ENCODE data around the gene CCNO. TPM values are rescaled to one million over a fixed set of nuclear protein-coding genes. Genes with fewer than 3 reads are reported as not detected.
A peak's percentile ranks its signal among the peaks of the same experiment; 100 is the strongest.

The CCNO gene
- total and polyA plus RNA-seq, 9 donors = 0.04 to 0.79 (median 0.28) TPM

GRCh38 chr5:55232271-55232984 is 980 bp downstream of the CCNO start:
- Histone ChIP-seq H3K4me3 (ENCODE audit: low read length) (peak overlapping the region; percentile 52), H3K4me1 (ENCODE audit: control insufficient read depth, insufficient read depth, low read length) (peaks cover 50% of the 10 kb centered on the region), H3K27ac (ENCODE audit: low read length) (no peak overlapping the region), H3K27me3 (ENCODE audit: control insufficient read depth, insufficient read depth, low read length) (peaks cover 85% of the 10 kb centered on the region), H3K9me3 (replicated peaks; ENCODE audit: control insufficient read depth, low read depth, low read length) (no peaks in the 10 kb centered on the region), H3K36me3 (ENCODE audit: control insufficient read depth, insufficient read depth, low read length) (no peaks in the 10 kb centered on the region)
- DNase-seq = peak; percentile 27
- WGBS (ENCODE audit: insufficient coverage) = under 1% methylated on average over 37 of the region's 45 CpGs

GRCh38 chr5:55231919-55232270 is 1.5 kb downstream of the CCNO start:
- H3K27ac ChIP-seq (ENCODE audit: low read length) = no peak overlapping the region
- WGBS (ENCODE audit: insufficient coverage) = 1% methylated on average over 6 of the region's 11 CpGs
- H3K4me1 ChIP-seq (ENCODE audit: control insufficient read depth, insufficient read depth, low read length) = peaks cover 53% of the 10 kb centered on the region
- H3K36me3 ChIP-seq (ENCODE audit: control insufficient read depth, insufficient read depth, low read length) = no peaks in the 10 kb centered on the region
- H3K9me3 ChIP-seq (replicated peaks; ENCODE audit: control insufficient read depth, low read depth, low read length) = no peaks in the 10 kb centered on the region
- H3K4me3 ChIP-seq (ENCODE audit: low read length) = no peak overlapping the region
- H3K27me3 ChIP-seq (ENCODE audit: control insufficient read depth, insufficient read depth, low read length) = peaks cover 87% of the 10 kb centered on the region
- peak; percentile 22 for DNase-seq

GRCh38 chr5:55231029-55231918 is 2.1 kb downstream of the CCNO start:
- DNase-seq = peak; percentile 23
- Histone ChIP-seq H3K36me3 (ENCODE audit: control insufficient read depth, insufficient read depth, low read length) (no peaks in the 10 kb centered on the region), H3K9me3 (replicated peaks; ENCODE audit: control insufficient read depth, low read depth, low read length) (no peaks in the 10 kb centered on the region), H3K27me3 (ENCODE audit: control insufficient read depth, insufficient read depth, low read length) (peaks cover 88% of the 10 kb centered on the region), H3K4me3 (ENCODE audit: low read length) (peak overlapping the region; percentile 15), H3K4me1 (ENCODE audit: control insufficient read depth, insufficient read depth, low read length) (peaks cover 53% of the 10 kb centered on the region), H3K27ac (ENCODE audit: low read length) (no peak overlapping the region)
- 1% methylated on average over 44 of the region's 48 CpGs for WGBS (ENCODE audit: insufficient coverage)

- Histone ChIP-seq H3K36me3 (ENCODE audit: control insufficient read depth, insufficient read depth, low read length) (no peaks in the 10 kb centered on the region), H3K4me3 (ENCODE audit: low read length) (no peak overlapping the region), H3K9me3 (replicated peaks; ENCODE audit: control insufficient read depth, low read depth, low read length) (no peaks in the 10 kb centered on the region), H3K27me3 (ENCODE audit: control insufficient read depth, insufficient read depth, low read length) (peaks cover 99% of the 10 kb centered on the region), H3K27ac (ENCODE audit: low read length) (no peak overlapping the region), H3K4me1 (ENCODE audit: control insufficient read depth, insufficient read depth, low read length) (peaks cover 56% of the 10 kb centered on the region)
- DNase-seq = no peak
- WGBS (ENCODE audit: insufficient coverage) = 31% methylated on average over 7 of the region's 8 CpGs
These were observed 3.2 kb downstream of the CCNO start for GRCh38 chr5:55230086-55230629.

- WGBS (ENCODE audit: insufficient coverage) = 5% methylated on average over 24 of the region's 30 CpGs
- H3K9me3 ChIP-seq (replicated peaks; ENCODE audit: control insufficient read depth, low read depth, low read length) = no peaks in the 10 kb centered on the region
- no peak overlapping the region for H3K27ac ChIP-seq (ENCODE audit: low read length)
- no peaks in the 10 kb centered on the region for H3K36me3 ChIP-seq (ENCODE audit: control insufficient read depth, insufficient read depth, low read length)
- H3K27me3 ChIP-seq (ENCODE audit: control insufficient read depth, insufficient read depth, low read length) = peaks cover 100% of the 10 kb centered on the region
- peaks cover 45% of the 10 kb centered on the region for H3K4me1 ChIP-seq (ENCODE audit: control insufficient read depth, insufficient read depth, low read length)
- H3K4me3 ChIP-seq (ENCODE audit: low read length) = peak overlapping the region; percentile 28
- DNase-seq = no peak
These were observed 5.6 kb downstream of the CCNO start for GRCh38 chr5:55227664-55228430.

GRCh38 chr5:55226934-55227663 is 6.3 kb downstream of the CCNO start, which contains the start of gene MCIDAS:
TSS of gene MCIDAS (minus strand) at chr5:55227315. CDS start at chr5:55227138, 177 bp downstream.
- H3K27me3 ChIP-seq (ENCODE audit: control insufficient read depth, insufficient read depth, low read length) = peaks cover 100% of the 10 kb centered on the region
- peak; percentile 32 for DNase-seq
- WGBS (ENCODE audit: insufficient coverage) = under 1% methylated on average over 58 of the region's 80 CpGs

GRCh38 chr5:55226027-55226933 is 7.1 kb downstream of the CCNO start:
- Histone ChIP-seq H3K9me3 (replicated peaks; ENCODE audit: control insufficient read depth, low read depth, low read length) (no peaks in the 10 kb centered on the region), H3K36me3 (ENCODE audit: control insufficient read depth, insufficient read depth, low read length) (no peaks in the 10 kb centered on the region), H3K27me3 (ENCODE audit: control insufficient read depth, insufficient read depth, low read length) (peaks cover 100% of the 10 kb centered on the region), H3K4me3 (ENCODE audit: low read length) (peak overlapping the region; percentile 30), H3K27ac (ENCODE audit: low read length) (no peak overlapping the region), H3K4me1 (ENCODE audit: control insufficient read depth, insufficient read depth, low read length) (peaks cover 33% of the 10 kb centered on the region)
- under 1% methylated on average over 50 of the region's 54 CpGs for WGBS (ENCODE audit: insufficient coverage)
- DNase-seq = peak; percentile 53

More at GRCh38 chr5:55226934-55227663, 6.3 kb downstream of the CCNO start, which contains the start of gene MCIDAS:
- Histone ChIP-seq H3K36me3 (ENCODE audit: control insufficient read depth, insufficient read depth, low read length) (no peaks in the 10 kb centered on the region), H3K27ac (ENCODE audit: low read length) (no peak within 1 kb of the TSS), H3K4me3 (ENCODE audit: low read length) (peak within 1 kb of the TSS; percentile 30), H3K4me1 (ENCODE audit: control insufficient read depth, insufficient read depth, low read length) (peaks cover 41% of the 10 kb centered on the region), H3K9me3 (replicated peaks; ENCODE audit: control insufficient read depth, low read depth, low read length) (no peaks in the 10 kb centered on the region)

- DNase-seq = no peak
- Histone ChIP-seq H3K27ac (ENCODE audit: low read length) (no peak overlapping the region), H3K4me3 (ENCODE audit: low read length) (no peak overlapping the region), H3K36me3 (ENCODE audit: control insufficient read depth, insufficient read depth, low read length) (no peaks in the 10 kb centered on the region), H3K27me3 (ENCODE audit: control insufficient read depth, insufficient read depth, low read length) (peaks cover 100% of the 10 kb centered on the region), H3K9me3 (replicated peaks; ENCODE audit: control insufficient read depth, low read depth, low read length) (no peaks in the 10 kb centered on the region), H3K4me1 (ENCODE audit: control insufficient read depth, insufficient read depth, low read length) (peaks cover 32% of the 10 kb centered on the region)
These were observed 8.1 kb downstream of the CCNO start for GRCh38 chr5:55225346-55225745.
